Calu3 (cell line): ENCODE results near the gene VWC2L. TPM values are rescaled to one million over a fixed set of nuclear protein-coding genes. Genes with fewer than 3 reads are reported as not detected.

Source experiments
- BruUV-seq: library from RNA; stranded (reverse); fragments of 400-500 nt; replicated peaks from 2 replicates; lab custom pipeline; 2021; lab: Mats Ljungman, UMichigan
- CTCF ChIA-PET: fragments of 300-600 bp; sonication (Branson Sonifier 250); formaldehyde crosslinking; loops from one replicate; lab custom pipeline; 2022; ENCODE audit warnings: antibody characterized with exemption; lab: Charles Lee
- DNase-seq: peaks from one replicate; pipeline ENCODE4 v3.0.0; 2022
- H3K27ac Mint-ChIP-seq: one replicate; pipeline ENCODE4 v1.8.0; 2022; ENCODE audit warnings: mixed read lengths; ENCODE audit not compliant: unreplicated experiment
- H3K27me3 Mint-ChIP-seq: one replicate; pipeline ENCODE4 v1.8.0; 2022; ENCODE audit warnings: mixed read lengths; ENCODE audit not compliant: unreplicated experiment
- H3K36me3 Mint-ChIP-seq: one replicate; pipeline ENCODE4 v1.8.0; 2022; ENCODE audit warnings: mild to moderate bottlenecking, moderate library complexity, mixed read lengths; ENCODE audit not compliant: insufficient read depth, unreplicated experiment
- H3K4me1 Mint-ChIP-seq: one replicate; pipeline ENCODE4 v1.8.0; 2022; ENCODE audit warnings: mild to moderate bottlenecking, low read depth, mixed read lengths; ENCODE audit not compliant: unreplicated experiment
- H3K4me3 Mint-ChIP-seq: one replicate; pipeline ENCODE4 v1.8.0; 2022; ENCODE audit warnings: mild to moderate bottlenecking, low read depth, moderate library complexity, mixed read lengths; ENCODE audit not compliant: unreplicated experiment
- H3K9me3 Mint-ChIP-seq: one replicate; pipeline ENCODE4 v1.8.0; 2022; ENCODE audit warnings: low read depth, mixed read lengths; ENCODE audit not compliant: unreplicated experiment
- intact Hi-C: fragments of 100-400 bp; cut with micrococcal nuclease; formaldehyde crosslinking; loops from one replicate; pipeline ENCODE4 v1.10.0; 2022; ENCODE audit not compliant: unreplicated experiment
- total RNA-seq: library from RNA; stranded (reverse); gene quantifications from 2 replicates; pipeline ENCODE4 v1.2.3, GENCODE V29; 2022
- TF ChIP-seq, protein P1 (sequence below): fragments of 200-600 bp; IDR thresholded peaks from one replicate; pipeline ENCODE4 v1.8.0; 2022; ENCODE audit warnings: antibody characterized with exemption; ENCODE audit not compliant: unreplicated experiment

VWC2L gene
- total RNA-seq, 1 experiment from 2014 or later, result not detected

DNA sequence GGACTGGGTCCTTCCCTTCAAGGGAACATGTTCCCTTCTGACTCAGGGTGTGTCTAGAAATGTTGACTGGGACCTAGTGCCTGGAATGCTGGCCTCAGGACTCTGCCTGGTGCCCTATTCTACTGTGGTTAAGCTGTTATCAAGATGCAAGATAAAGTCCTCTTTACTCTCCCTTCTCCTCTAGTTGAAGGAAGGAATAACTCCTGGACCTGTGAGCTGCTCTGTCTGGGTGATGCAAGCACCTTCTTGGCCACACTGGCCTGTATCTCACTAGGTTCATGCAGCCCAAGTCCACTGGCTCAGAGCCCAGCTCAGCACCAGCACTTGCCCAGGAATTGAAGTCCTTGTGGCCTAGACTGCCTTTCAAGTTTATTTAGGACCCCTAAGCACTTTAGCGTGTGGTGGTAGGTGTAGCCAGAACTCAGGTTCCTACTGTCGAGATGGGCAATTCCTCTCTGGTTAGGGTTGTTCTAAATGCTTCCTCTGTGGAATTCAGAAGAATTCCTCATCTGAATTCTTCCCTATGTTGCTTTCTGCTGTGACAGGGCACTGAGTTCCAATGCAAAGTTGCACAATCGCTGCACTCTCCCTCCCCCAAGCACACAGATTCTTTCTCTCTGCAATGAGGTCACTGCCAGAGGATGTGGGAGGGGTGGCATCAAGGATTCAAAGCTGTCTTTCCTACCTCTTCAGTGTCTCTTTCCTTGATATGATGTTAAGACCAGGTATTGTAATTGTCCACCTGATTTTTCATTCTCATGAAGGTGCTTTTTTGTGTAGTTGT lies 54.7 kb downstream of the VWC2L start:
- no peak overlapping the region for H3K27ac Mint-ChIP-seq
- peaks cover 4% of the 10 kb centered on the region for H3K9me3 Mint-ChIP-seq
- no peaks in the 10 kb centered on the region for H3K4me1 Mint-ChIP-seq
- TF ChIP-seq, protein P1, sequence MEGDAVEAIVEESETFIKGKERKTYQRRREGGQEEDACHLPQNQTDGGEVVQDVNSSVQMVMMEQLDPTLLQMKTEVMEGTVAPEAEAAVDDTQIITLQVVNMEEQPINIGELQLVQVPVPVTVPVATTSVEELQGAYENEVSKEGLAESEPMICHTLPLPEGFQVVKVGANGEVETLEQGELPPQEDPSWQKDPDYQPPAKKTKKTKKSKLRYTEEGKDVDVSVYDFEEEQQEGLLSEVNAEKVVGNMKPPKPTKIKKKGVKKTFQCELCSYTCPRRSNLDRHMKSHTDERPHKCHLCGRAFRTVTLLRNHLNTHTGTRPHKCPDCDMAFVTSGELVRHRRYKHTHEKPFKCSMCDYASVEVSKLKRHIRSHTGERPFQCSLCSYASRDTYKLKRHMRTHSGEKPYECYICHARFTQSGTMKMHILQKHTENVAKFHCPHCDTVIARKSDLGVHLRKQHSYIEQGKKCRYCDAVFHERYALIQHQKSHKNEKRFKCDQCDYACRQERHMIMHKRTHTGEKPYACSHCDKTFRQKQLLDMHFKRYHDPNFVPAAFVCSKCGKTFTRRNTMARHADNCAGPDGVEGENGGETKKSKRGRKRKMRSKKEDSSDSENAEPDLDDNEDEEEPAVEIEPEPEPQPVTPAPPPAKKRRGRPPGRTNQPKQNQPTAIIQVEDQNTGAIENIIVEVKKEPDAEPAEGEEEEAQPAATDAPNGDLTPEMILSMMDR, result no peak
- CTCF ChIA-PET, result interaction anchor here (0.8 kb wide), 1 partner anchor 152 kb away, joined by 4 read pairs; no protein-coding TSS in a partner anchor
- no peak for DNase-seq
- no peak overlapping the region for H3K4me3 Mint-ChIP-seq
- intact Hi-C loops, result no loop called here
- H3K36me3 Mint-ChIP-seq, result no peaks in the 10 kb centered on the region
- H3K27me3 Mint-ChIP-seq, result no peaks in the 10 kb centered on the region
- no TSS peak for BruUV-seq

DNA sequence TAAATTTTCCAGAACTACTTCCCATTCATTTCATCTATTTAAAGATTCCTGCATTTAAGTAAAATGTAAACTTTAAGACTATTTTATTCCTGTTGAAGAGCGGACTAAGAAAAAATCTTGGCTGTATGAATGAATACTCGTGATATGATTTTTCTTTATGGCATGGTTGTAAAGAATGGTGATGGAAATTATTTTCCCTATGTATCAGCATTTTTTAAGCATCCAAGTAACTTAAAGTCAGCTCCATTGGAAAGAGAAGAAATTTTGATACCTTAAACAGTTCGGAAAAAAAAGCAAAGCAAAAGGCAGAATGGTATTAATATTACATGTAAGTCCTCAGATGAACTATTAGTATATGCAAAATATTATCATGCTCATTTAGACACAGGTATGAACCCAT lies 58.9 kb downstream of the VWC2L start:
- Mint-ChIP-seq H3K27ac (no peak overlapping the region), H3K9me3 (no peaks in the 10 kb centered on the region), H3K27me3 (no peaks in the 10 kb centered on the region), H3K36me3 (no peaks in the 10 kb centered on the region), H3K4me3 (no peak overlapping the region), H3K4me1 (no peaks in the 10 kb centered on the region)
- DNase-seq, result no peak
- BruUV-seq, result no TSS peak
- TF ChIP-seq, protein P1, result no peak
- intact Hi-C loops, result no loop called here
- CTCF ChIA-PET, result no interaction called here

DNA sequence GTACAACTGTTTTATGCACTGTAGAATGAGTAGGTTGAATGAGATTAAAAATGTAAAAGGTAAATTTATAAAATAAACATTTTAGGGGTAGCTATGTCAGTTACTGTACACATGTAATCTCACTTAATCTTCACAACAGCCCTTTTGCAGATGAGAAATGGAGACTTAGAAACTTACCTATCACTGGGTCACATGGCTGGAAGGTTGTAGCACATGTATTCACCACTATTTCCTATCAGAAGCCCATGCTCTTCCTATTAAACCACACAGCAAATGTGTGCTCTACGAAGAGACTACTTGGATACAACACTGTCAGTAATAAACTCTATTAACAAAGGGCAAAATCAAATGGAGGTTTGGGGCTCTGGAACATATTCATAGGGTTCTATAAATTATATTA lies 60.5 kb downstream of the VWC2L start:
- Mint-ChIP-seq H3K9me3 (no peaks in the 10 kb centered on the region), H3K27me3 (no peaks in the 10 kb centered on the region), H3K27ac (no peak overlapping the region), H3K4me1 (no peaks in the 10 kb centered on the region), H3K4me3 (no peak overlapping the region), H3K36me3 (no peaks in the 10 kb centered on the region)
- intact Hi-C loops, result no loop called here
- no TSS peak for BruUV-seq
- DNase-seq, result no peak
- CTCF ChIA-PET, result no interaction called here
- TF ChIP-seq, protein P1, result no peak

DNA sequence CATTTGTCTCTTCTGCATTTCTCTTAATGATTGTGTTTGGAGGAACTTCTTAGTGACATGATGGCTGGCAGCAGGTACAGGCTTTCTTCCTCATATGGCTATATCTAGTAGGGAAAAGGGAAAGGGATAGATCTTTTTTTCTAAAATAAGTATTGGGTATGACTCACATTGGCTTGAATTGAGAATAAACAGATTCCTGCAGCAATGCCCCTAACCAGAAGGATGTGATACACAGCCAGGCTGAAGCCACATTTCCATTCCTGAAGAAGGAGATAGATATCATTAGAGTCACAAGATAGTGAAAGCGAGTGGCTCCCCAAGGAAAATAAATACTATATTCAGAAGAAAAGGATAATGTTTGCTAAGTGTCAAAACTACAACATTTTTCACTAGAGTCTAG lies 61.1 kb downstream of the VWC2L start:
- Mint-ChIP-seq H3K36me3 (no peaks in the 10 kb centered on the region), H3K4me1 (no peaks in the 10 kb centered on the region), H3K4me3 (no peak overlapping the region), H3K27ac (no peak overlapping the region), H3K9me3 (no peaks in the 10 kb centered on the region), H3K27me3 (no peaks in the 10 kb centered on the region)
- intact Hi-C loops, result no loop called here
- CTCF ChIA-PET, result no interaction called here
- no TSS peak for BruUV-seq
- DNase-seq, result no peak
- TF ChIP-seq, protein P1, result no peak
